Measurements from ENCODE around the gene CLIC4.

DNA sequence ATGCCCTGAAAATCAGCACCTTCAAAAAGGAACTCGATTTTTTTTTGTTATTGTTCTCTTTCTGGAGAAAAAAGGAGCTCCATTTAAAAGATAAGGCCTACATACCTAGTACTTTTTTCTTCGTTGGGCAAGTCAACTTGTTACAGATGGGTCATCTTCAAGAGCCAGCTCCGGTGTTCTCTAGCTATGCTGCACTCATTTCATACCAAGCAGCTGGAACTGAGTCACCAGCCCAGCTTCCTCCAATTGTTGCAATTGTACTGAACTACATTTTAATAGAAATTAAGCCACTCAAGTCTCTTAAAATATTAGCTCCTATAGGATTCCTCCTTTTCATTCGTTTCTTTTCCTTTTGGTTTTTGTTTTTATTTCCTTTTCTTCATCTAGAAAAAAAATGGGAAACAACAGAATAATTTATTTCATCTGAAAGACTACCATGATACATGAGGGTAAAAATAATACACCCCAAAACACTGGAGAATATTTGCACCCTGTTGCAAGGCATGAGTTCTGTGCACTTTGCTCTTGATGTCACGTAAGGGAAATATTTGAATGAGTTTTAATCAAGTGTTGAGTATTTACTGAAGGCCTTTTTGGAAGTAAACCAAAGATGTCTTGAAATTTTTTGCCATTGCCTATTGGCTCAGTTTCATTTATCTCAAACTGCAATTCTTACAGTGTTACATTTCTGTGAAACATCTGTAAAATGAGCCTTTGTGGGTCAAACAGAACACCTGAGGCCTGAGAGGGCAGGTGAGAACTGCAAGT lies 60.5 kb downstream of the CLIC4 start:
- TF ChIP-seq, protein P1, sequence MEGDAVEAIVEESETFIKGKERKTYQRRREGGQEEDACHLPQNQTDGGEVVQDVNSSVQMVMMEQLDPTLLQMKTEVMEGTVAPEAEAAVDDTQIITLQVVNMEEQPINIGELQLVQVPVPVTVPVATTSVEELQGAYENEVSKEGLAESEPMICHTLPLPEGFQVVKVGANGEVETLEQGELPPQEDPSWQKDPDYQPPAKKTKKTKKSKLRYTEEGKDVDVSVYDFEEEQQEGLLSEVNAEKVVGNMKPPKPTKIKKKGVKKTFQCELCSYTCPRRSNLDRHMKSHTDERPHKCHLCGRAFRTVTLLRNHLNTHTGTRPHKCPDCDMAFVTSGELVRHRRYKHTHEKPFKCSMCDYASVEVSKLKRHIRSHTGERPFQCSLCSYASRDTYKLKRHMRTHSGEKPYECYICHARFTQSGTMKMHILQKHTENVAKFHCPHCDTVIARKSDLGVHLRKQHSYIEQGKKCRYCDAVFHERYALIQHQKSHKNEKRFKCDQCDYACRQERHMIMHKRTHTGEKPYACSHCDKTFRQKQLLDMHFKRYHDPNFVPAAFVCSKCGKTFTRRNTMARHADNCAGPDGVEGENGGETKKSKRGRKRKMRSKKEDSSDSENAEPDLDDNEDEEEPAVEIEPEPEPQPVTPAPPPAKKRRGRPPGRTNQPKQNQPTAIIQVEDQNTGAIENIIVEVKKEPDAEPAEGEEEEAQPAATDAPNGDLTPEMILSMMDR (IDR thresholded peaks at IDR 0.05) = no peak
- no peak for TF ChIP-seq POLR2A (IDR thresholded peaks at IDR 0.05)

Data from tibial nerve (tissue), 3 donors.